ENCODE measurements around the gene AKAP10.

GRCh38 chr17:19886116-19886515 is 91.5 kb downstream of the AKAP10 start:
- TF ChIP-seq CTCF (IDR thresholded peaks at IDR 0.05), result peak; percentile 14
- no peak for TF ChIP-seq EZH2 (IDR thresholded peaks at IDR 0.05; ENCODE audit: borderline replicate concordance, insufficient read depth, low read depth, low read length, poor library complexity, severe bottlenecking)

Data from B cell (primary cell).